ENCODE data around the gene XK.

- TF ChIP-seq POLR2AphosphoS5 (IDR thresholded peaks at IDR 0.05; ENCODE audit: control insufficient read depth, insufficient read depth, low read depth, low read length) = no peak
- TF ChIP-seq, protein P1, sequence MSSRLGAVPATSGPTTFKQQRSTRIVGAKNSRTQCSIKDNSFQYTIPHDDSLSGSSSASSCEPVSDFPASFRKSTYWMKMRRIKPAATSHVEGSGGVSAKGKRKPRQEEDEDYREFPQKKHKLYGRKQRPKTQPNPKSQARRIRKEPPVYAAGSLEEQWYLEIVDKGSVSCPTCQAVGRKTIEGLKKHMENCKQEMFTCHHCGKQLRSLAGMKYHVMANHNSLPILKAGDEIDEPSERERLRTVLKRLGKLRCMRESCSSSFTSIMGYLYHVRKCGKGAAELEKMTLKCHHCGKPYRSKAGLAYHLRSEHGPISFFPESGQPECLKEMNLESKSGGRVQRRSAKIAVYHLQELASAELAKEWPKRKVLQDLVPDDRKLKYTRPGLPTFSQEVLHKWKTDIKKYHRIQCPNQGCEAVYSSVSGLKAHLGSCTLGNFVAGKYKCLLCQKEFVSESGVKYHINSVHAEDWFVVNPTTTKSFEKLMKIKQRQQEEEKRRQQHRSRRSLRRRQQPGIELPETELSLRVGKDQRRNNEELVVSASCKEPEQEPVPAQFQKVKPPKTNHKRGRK (tag; IDR thresholded peaks at IDR 0.05) = no peak
- no peak for TF ChIP-seq IRF2 (CRISPR knock-in tag; IDR thresholded peaks at IDR 0.05)
- no peak for TF ChIP-seq SMARCE1 (IDR thresholded peaks at IDR 0.05)
- TF ChIP-seq, protein P2, sequence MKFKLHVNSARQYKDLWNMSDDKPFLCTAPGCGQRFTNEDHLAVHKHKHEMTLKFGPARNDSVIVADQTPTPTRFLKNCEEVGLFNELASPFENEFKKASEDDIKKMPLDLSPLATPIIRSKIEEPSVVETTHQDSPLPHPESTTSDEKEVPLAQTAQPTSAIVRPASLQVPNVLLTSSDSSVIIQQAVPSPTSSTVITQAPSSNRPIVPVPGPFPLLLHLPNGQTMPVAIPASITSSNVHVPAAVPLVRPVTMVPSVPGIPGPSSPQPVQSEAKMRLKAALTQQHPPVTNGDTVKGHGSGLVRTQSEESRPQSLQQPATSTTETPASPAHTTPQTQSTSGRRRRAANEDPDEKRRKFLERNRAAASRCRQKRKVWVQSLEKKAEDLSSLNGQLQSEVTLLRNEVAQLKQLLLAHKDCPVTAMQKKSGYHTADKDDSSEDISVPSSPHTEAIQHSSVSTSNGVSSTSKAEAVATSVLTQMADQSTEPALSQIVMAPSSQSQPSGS (CRISPR knock-in tag; IDR thresholded peaks at IDR 0.05) = no peak
- TF ChIP-seq MTA3 (IDR thresholded peaks at IDR 0.05; ENCODE audit: borderline replicate concordance) = no peak
- TF ChIP-seq PHTF2 (CRISPR knock-in tag; IDR thresholded peaks at IDR 0.05) = no peak
- no peak for TF ChIP-seq CEBPB (tag; IDR thresholded peaks at IDR 0.05)
- TF ChIP-seq SIX5 (IDR thresholded peaks at IDR 0.05; ENCODE audit: borderline replicate concordance in 1 of 2, insufficient read depth in 1 of 2, low read depth in 1 of 2, low read length in 2 of 2) = no peak
- TF ChIP-seq TGIF2 (CRISPR knock-in tag; IDR thresholded peaks at IDR 0.05) = no peak
- TF ChIP-seq, protein P3, sequence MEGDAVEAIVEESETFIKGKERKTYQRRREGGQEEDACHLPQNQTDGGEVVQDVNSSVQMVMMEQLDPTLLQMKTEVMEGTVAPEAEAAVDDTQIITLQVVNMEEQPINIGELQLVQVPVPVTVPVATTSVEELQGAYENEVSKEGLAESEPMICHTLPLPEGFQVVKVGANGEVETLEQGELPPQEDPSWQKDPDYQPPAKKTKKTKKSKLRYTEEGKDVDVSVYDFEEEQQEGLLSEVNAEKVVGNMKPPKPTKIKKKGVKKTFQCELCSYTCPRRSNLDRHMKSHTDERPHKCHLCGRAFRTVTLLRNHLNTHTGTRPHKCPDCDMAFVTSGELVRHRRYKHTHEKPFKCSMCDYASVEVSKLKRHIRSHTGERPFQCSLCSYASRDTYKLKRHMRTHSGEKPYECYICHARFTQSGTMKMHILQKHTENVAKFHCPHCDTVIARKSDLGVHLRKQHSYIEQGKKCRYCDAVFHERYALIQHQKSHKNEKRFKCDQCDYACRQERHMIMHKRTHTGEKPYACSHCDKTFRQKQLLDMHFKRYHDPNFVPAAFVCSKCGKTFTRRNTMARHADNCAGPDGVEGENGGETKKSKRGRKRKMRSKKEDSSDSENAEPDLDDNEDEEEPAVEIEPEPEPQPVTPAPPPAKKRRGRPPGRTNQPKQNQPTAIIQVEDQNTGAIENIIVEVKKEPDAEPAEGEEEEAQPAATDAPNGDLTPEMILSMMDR (IDR thresholded peaks at IDR 0.05 in 2 of 3, conservative IDR thresholded peaks at IDR 0.05 in 1 of 3; ENCODE audit: insufficient read depth in 2 of 3, low read depth in 1 of 3, low read length in 3 of 3) = no peak
- no peak for TF ChIP-seq CHD1 (IDR thresholded peaks at IDR 0.05; ENCODE audit: low read length)
- no peak for TF ChIP-seq POLR2A (conservative IDR thresholded peaks at IDR 0.05)
Observed at GRCh38 chrX:37678574-37678973, 7.0 kb upstream of the XK start.

Data from K562 (cell line).